Measurements from ENCODE around the gene GYPC. TPM values are rescaled to one million over a fixed set of nuclear protein-coding genes. Genes with fewer than 3 reads are reported as not detected.

The GYPC gene
- total and polyA plus RNA-seq, 4 donors: 61.4 to 170 (median 113) TPM

DNA sequence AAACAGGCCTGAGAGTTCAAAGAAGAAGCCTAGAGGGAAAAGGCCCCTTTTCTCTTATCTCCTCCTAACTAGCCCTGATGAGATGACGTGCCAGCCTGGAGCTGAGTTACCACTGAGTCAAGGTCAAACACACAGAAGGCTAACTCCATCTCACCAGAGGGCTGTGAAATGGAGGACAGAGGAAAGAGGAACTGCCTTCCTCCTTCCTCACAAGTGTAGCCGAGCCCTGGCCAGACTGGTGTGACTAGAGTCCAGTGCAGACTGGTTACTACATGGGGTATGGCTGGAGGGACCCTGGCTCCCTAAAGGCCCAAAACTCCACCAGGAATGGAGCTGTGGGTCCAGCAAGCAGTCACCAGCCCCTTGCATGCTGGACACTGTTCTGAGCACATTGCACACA, 35.7 kb upstream of the GYPC start:
- Histone ChIP-seq H3K9ac (ENCODE audit: insufficient read depth in 1 of 2, low read length in 2 of 2) (no peak overlapping the region), H3K4me1 (ENCODE audit: control insufficient read depth in 5 of 5, insufficient read depth in 5 of 5, low read length in 5 of 5) (no peaks in the 10 kb centered on the region), H3K9me3 (ENCODE audit: control insufficient read depth in 4 of 4, insufficient read depth in 3 of 4, low read length in 3 of 4) (peaks cover 0 to 12% (median 0%) of the 10 kb centered on the region in 4 donors), H3K27ac (ENCODE audit: low read depth in 1 of 2, low read length in 1 of 2) (no peak overlapping the region), H3K4me3 (no peak overlapping the region), H3K27me3 (ENCODE audit: control insufficient read depth in 3 of 3, insufficient read depth in 3 of 3, low read length in 2 of 3) (no peaks in the 10 kb centered on the region), H3K36me3 (ENCODE audit: control insufficient read depth in 4 of 4, insufficient read depth in 4 of 4, low read length in 4 of 4) (no peaks in the 10 kb centered on the region)
- ATAC-seq (ENCODE audit: insufficient read depth, low FRiP score): no peak
- 75 to 80% methylated on average over 2 of the region's 2 CpGs for WGBS, 2 donors
- no peak for DNase-seq
- TF ChIP-seq, protein P1, sequence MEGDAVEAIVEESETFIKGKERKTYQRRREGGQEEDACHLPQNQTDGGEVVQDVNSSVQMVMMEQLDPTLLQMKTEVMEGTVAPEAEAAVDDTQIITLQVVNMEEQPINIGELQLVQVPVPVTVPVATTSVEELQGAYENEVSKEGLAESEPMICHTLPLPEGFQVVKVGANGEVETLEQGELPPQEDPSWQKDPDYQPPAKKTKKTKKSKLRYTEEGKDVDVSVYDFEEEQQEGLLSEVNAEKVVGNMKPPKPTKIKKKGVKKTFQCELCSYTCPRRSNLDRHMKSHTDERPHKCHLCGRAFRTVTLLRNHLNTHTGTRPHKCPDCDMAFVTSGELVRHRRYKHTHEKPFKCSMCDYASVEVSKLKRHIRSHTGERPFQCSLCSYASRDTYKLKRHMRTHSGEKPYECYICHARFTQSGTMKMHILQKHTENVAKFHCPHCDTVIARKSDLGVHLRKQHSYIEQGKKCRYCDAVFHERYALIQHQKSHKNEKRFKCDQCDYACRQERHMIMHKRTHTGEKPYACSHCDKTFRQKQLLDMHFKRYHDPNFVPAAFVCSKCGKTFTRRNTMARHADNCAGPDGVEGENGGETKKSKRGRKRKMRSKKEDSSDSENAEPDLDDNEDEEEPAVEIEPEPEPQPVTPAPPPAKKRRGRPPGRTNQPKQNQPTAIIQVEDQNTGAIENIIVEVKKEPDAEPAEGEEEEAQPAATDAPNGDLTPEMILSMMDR (IDR thresholded peaks at IDR 0.05; ENCODE audit: control extremely low read depth, extremely low read depth): no peak

DNA sequence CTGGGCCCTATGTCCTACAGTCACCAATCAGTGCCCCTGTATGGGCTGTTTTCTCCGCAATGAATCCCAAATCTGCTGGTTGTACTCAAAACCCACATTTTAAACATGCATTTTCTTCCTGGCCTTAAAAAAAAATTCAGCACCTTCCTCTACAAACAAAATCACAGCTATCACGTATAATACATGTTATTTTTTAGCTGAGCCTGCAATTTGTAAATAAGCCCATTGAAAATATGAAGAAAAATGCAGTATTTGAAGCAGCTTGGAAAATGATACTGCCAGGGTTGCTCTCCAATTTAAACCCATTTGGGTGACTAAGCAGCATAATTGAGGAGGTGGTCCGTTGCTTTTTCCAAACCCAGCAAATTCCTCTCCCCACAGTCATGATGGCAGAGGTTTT, 33.0 kb upstream of the GYPC start:
- ATAC-seq (ENCODE audit: insufficient read depth, low FRiP score): no peak
- TF ChIP-seq, protein P1 (IDR thresholded peaks at IDR 0.05; ENCODE audit: control extremely low read depth, extremely low read depth): no peak

DNA sequence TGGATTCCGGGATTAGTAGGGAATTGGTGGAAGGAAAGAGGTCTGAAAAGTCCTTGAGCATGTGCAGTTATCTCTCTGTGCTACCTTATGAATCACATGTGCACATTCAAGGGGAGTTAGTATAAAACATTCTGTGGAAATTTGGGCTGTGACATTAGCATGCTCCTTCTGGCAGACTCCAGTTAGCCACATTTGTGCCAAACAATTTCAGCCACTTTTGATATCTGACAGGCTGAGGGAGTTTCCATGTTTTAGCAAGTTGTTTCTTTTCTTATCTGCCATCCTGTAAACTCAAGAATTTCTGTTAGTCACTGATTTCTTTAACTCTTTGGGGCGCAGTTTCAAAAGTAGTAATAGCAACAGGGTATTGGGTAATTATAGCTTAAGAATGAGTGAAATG, 28.3 kb upstream of the GYPC start:
- peaks cover 0 to 12% (median 0%) of the 10 kb centered on the region in 5 donors for H3K4me1 ChIP-seq (ENCODE audit: control insufficient read depth in 5 of 5, insufficient read depth in 5 of 5, low read length in 5 of 5)
- 66 to 88% methylated on average over 2 of the region's 2 CpGs for WGBS, 2 donors
- no peaks in the 10 kb centered on the region for H3K36me3 ChIP-seq (ENCODE audit: control insufficient read depth in 4 of 4, insufficient read depth in 4 of 4, low read length in 4 of 4)
- H3K4me3 ChIP-seq: no peak overlapping the region
- no peaks in the 10 kb centered on the region for H3K9me3 ChIP-seq (ENCODE audit: control insufficient read depth in 4 of 4, insufficient read depth in 3 of 4, low read length in 3 of 4)
- peak; percentile 83 for ATAC-seq (ENCODE audit: insufficient read depth, low FRiP score)
- TF ChIP-seq, protein P1 (IDR thresholded peaks at IDR 0.05; ENCODE audit: control extremely low read depth, extremely low read depth): no peak
- no peaks in the 10 kb centered on the region for H3K27me3 ChIP-seq (ENCODE audit: control insufficient read depth in 3 of 3, insufficient read depth in 3 of 3, low read length in 2 of 3)
- H3K9ac ChIP-seq (ENCODE audit: insufficient read depth in 1 of 2, low read length in 2 of 2): no peak overlapping the region
- DNase-seq: peak; percentile 22 to 78 (median 71)
- H3K27ac ChIP-seq (ENCODE audit: low read depth in 1 of 2, low read length in 1 of 2): no peak overlapping the region

More for the DNA sequence above, 33.0 kb upstream of the GYPC start:
- Histone ChIP-seq H3K4me3 (no peak overlapping the region), H3K36me3 (ENCODE audit: control insufficient read depth in 4 of 4, insufficient read depth in 4 of 4, low read length in 4 of 4) (no peaks in the 10 kb centered on the region), H3K27ac (ENCODE audit: low read depth in 1 of 2, low read length in 1 of 2) (no peak overlapping the region), H3K27me3 (ENCODE audit: control insufficient read depth in 3 of 3, insufficient read depth in 3 of 3, low read length in 2 of 3) (no peaks in the 10 kb centered on the region), H3K9me3 (ENCODE audit: control insufficient read depth in 4 of 4, insufficient read depth in 3 of 4, low read length in 3 of 4) (peaks cover 0 to 10% (median 0%) of the 10 kb centered on the region in 4 donors), H3K9ac (ENCODE audit: insufficient read depth in 1 of 2, low read length in 2 of 2) (no peak overlapping the region), H3K4me1 (ENCODE audit: control insufficient read depth in 5 of 5, insufficient read depth in 5 of 5, low read length in 5 of 5) (peaks cover 0 to 10% (median 0%) of the 10 kb centered on the region in 5 donors)
- no peak for DNase-seq
- WGBS, 2 donors: 84 to 91% methylated on average over 3 of the region's 3 CpGs

DNA sequence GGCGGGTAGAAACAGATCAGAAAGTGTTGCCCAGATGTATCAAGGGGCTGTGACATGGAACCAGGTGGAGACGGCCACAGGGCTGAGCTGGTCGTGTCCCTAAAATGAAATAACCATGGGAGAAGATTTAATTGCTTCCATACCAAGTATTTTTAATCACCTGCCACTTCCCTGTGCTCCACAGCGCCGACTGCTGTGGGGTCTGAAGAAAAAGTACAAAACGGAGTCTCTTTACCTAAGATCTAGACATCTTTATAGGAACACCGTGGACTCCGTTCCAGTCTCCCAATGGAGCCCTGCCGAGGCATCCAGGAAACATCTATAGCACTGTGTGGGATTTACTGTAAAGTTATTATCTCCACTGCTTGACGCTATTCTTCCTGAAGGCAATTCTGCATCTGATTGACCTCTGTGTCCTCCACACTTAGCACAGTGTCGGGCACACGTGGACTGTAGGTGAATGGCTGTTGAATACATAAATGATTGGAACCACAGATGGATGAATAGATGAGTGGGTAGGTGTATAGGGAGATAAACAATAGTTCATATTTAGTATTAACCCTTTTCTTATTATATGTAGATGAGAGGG, 21.6 kb upstream of the GYPC start:
- Histone ChIP-seq H3K9me3 (ENCODE audit: control insufficient read depth in 4 of 4, insufficient read depth in 3 of 4, low read length in 3 of 4) (no peaks in the 10 kb centered on the region), H3K4me3 (no peak overlapping the region), H3K27me3 (ENCODE audit: control insufficient read depth in 3 of 3, insufficient read depth in 3 of 3, low read length in 2 of 3) (no peaks in the 10 kb centered on the region), H3K36me3 (ENCODE audit: control insufficient read depth in 4 of 4, insufficient read depth in 4 of 4, low read length in 4 of 4) (no peaks in the 10 kb centered on the region), H3K9ac (ENCODE audit: insufficient read depth in 1 of 2, low read length in 2 of 2) (no peak overlapping the region), H3K27ac (ENCODE audit: low read depth in 1 of 2, low read length in 1 of 2) (no peak overlapping the region), H3K4me1 (ENCODE audit: control insufficient read depth in 5 of 5, insufficient read depth in 5 of 5, low read length in 5 of 5) (peaks cover 0 to 4% (median 0%) of the 10 kb centered on the region in 5 donors)
- 43 to 53% methylated on average over 12 of the region's 12 CpGs for WGBS, 2 donors
- ATAC-seq (ENCODE audit: insufficient read depth, low FRiP score) (no peak), DNase-seq (no peak)
- TF ChIP-seq, protein P1 (IDR thresholded peaks at IDR 0.05; ENCODE audit: control extremely low read depth, extremely low read depth): peak; percentile 26
